HCT116 (cell line): ENCODE measurements around the gene LHX5.

ENCODE experiments used
- CEBPB ChIP-seq: IDR thresholded peaks from 2 replicates; pipeline ENCODE4 v1.6.1; 2012; ENCODE audit warnings: low read depth
- EZH2 ChIP-seq: fragments of 200-600 bp; sonication (generic); IDR thresholded peaks from 2 replicates; pipeline ENCODE4 v1.6.1; 2017; ENCODE audit warnings: antibody characterized with exemption, mixed run types
- JUND ChIP-seq: IDR thresholded peaks from 2 replicates; pipeline ENCODE4 v1.6.1; 2012
- POLR2A ChIP-seq: IDR thresholded peaks from 2 replicates; pipeline ENCODE4 v1.7.0; 2011; ENCODE audit warnings: borderline replicate concordance; ENCODE audit not compliant: insufficient read depth, insufficient read length; ENCODE audit errors: extremely low read depth
- POLR2AphosphoS5 ChIP-seq: IDR thresholded peaks from 2 replicates; pipeline ENCODE4 v1.6.1; 2011; ENCODE audit warnings: mild to moderate bottlenecking, low read depth, low read length, moderate library complexity
- RAD21 ChIP-seq: IDR thresholded peaks from 2 replicates; pipeline ENCODE4 v1.6.1; 2012; ENCODE audit warnings: low read depth, mild to moderate bottlenecking
- SIN3A ChIP-seq: IDR thresholded peaks from 2 replicates; pipeline ENCODE4 v1.6.1; 2012; ENCODE audit warnings: low read depth
- YY1 ChIP-seq: IDR thresholded peaks from 2 replicates; pipeline ENCODE4 v1.6.1; 2011; ENCODE audit warnings: low read length, low read depth, moderate library complexity, mild to moderate bottlenecking; ENCODE audit not compliant: insufficient replicate concordance; ENCODE audit errors: extremely low read depth
- ZFX ChIP-seq: fragments of 450-650 bp; IDR thresholded peaks from 2 replicates; pipeline ENCODE4 v1.6.1; 2017
- ZNF274 ChIP-seq: fragments of 200-500 bp; sonication (Bioruptor generic); IDR thresholded peaks from 2 replicates; pipeline ENCODE4 v1.6.1; 2014; ENCODE audit warnings: mild to moderate bottlenecking, low read depth, low read length, inconsistent platforms
- TF ChIP-seq, protein P1 (sequence below), 3 experiments: fragments of 200-600 bp in 1 of 3; sonication (generic) in 1 of 3; IDR thresholded peaks in 2 of 3; conservative IDR thresholded peaks in 1 of 3; 2 replicates each; pipeline ENCODE4 v1.5.1; 2012 to 2017; ENCODE audit warnings: low read depth in 2 of 3, low read length in 2 of 3, antibody characterized with exemption in 1 of 3, borderline replicate concordance in 1 of 3, control low read depth in 1 of 3, mild to moderate bottlenecking in 1 of 3, mixed read lengths in 1 of 3, mixed run types in 1 of 3, moderate library complexity in 1 of 3; ENCODE audit not compliant: insufficient read depth in 1 of 3
- TF ChIP-seq, protein P2 (sequence below): IDR thresholded peaks from 2 replicates; pipeline ENCODE4 v1.6.1; 2012
- TF ChIP-seq, protein P3 (sequence below): IDR thresholded peaks from 2 replicates; pipeline ENCODE4 v1.6.1; 2012
- TF ChIP-seq, protein P4 (sequence below): IDR thresholded peaks from 2 replicates; pipeline ENCODE4 v1.6.1; 2011; ENCODE audit warnings: mild to moderate bottlenecking, low read length, moderate library complexity; ENCODE audit not compliant: insufficient replicate concordance; ENCODE audit errors: extremely low read depth

DNA sequence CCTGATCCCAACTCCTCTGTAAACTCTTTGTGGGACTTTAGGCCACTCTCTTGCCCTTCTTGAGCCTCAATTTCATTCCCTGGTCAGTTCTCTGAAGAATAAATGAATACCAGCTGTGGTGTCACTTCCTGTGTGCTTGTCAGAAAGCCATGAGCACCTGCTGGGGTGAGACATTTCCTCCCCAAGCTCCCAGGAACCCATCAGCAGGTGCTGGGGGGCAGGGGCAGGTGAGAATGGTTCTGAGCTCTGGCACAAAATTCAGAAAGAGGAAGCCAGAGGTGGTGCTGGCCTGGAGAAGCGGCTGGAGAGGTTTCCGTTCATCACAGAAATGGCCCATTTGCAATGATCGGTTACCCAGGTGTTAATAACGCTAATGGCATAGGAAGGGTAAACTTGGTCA, 14.9 kb downstream of the LHX5 start:
- TF ChIP-seq, protein P1, sequence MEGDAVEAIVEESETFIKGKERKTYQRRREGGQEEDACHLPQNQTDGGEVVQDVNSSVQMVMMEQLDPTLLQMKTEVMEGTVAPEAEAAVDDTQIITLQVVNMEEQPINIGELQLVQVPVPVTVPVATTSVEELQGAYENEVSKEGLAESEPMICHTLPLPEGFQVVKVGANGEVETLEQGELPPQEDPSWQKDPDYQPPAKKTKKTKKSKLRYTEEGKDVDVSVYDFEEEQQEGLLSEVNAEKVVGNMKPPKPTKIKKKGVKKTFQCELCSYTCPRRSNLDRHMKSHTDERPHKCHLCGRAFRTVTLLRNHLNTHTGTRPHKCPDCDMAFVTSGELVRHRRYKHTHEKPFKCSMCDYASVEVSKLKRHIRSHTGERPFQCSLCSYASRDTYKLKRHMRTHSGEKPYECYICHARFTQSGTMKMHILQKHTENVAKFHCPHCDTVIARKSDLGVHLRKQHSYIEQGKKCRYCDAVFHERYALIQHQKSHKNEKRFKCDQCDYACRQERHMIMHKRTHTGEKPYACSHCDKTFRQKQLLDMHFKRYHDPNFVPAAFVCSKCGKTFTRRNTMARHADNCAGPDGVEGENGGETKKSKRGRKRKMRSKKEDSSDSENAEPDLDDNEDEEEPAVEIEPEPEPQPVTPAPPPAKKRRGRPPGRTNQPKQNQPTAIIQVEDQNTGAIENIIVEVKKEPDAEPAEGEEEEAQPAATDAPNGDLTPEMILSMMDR (IDR thresholded peaks at IDR 0.05 in 2 of 3, conservative IDR thresholded peaks at IDR 0.05 in 1 of 3; ENCODE audit: borderline replicate concordance in 1 of 3, insufficient read depth in 1 of 3, low read depth in 2 of 3, low read length in 2 of 3), result no peak
- TF ChIP-seq POLR2AphosphoS5 (no peak), YY1 (no peak), POLR2A (no peak), SIN3A (no peak), ZNF274 (no peak), EZH2 (no peak), ZFX (no peak), RAD21 (no peak), JUND (no peak), CEBPB (no peak)
- TF ChIP-seq, protein P2, sequence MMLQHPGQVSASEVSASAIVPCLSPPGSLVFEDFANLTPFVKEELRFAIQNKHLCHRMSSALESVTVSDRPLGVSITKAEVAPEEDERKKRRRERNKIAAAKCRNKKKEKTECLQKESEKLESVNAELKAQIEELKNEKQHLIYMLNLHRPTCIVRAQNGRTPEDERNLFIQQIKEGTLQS, result no peak
- TF ChIP-seq, protein P3, sequence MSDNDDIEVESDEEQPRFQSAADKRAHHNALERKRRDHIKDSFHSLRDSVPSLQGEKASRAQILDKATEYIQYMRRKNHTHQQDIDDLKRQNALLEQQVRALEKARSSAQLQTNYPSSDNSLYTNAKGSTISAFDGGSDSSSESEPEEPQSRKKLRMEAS, result no peak
- TF ChIP-seq, protein P4, sequence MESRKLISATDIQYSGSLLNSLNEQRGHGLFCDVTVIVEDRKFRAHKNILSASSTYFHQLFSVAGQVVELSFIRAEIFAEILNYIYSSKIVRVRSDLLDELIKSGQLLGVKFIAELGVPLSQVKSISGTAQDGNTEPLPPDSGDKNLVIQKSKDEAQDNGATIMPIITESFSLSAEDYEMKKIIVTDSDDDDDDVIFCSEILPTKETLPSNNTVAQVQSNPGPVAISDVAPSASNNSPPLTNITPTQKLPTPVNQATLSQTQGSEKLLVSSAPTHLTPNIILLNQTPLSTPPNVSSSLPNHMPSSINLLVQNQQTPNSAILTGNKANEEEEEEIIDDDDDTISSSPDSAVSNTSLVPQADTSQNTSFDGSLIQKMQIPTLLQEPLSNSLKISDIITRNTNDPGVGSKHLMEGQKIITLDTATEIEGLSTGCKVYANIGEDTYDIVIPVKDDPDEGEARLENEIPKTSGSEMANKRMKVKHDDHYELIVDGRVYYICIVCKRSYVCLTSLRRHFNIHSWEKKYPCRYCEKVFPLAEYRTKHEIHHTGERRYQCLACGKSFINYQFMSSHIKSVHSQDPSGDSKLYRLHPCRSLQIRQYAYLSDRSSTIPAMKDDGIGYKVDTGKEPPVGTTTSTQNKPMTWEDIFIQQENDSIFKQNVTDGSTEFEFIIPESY, result no peak
